PC-9 (cell line): ENCODE results near the gene GPC1. TPM values are rescaled to one million over a fixed set of nuclear protein-coding genes. Genes with fewer than 3 reads are reported as not detected.

Source experiments
- BruUV-seq: library from RNA; stranded (reverse); fragments of 400-500 nt; replicated peaks from 2 replicates; lab custom pipeline; 2021; lab: Mats Ljungman, UMichigan
- CTCF ChIA-PET: fragments of 300-600 bp; sonication (Branson Sonifier 250); formaldehyde crosslinking; loops from one replicate; lab custom pipeline; 2022; ENCODE audit warnings: antibody characterized with exemption; lab: Charles Lee
- POLR2A ChIA-PET: fragments of 300-600 bp; sonication (Branson Sonifier 250); formaldehyde crosslinking; loops from one replicate; lab custom pipeline; 2022; ENCODE audit warnings: antibody characterized with exemption; ENCODE audit not compliant: unreplicated experiment; lab: Charles Lee
- DNase-seq, 2 experiments: peaks; one replicate each; pipeline versions ENCODE4 v3.0.0 to v3.0.0-alpha.2; 2015 to 2022; ENCODE audit warnings: mixed read lengths in 1 of 2
- H2AFZ ChIP-seq: fragments of 200-600 bp; sonication (generic); 2 replicates; pipeline ENCODE4 v1.8.1; 2017; ENCODE audit warnings: antibody characterized with exemption
- H3F3A ChIP-seq: fragments of 200-600 bp; sonication (generic); 2 replicates; pipeline ENCODE4 v1.8.1; 2017; ENCODE audit warnings: antibody characterized with exemption, mild to moderate bottlenecking, low read depth; ENCODE audit not compliant: insufficient read depth
- H3K27ac ChIP-seq: fragments of 200-600 bp; sonication (generic); 2 replicates; pipeline ENCODE4 v1.6.1; 2016; ENCODE audit warnings: mixed run types
- H3K27me3 ChIP-seq: fragments of 200-600 bp; sonication (generic); 2 replicates; pipeline ENCODE4 v1.6.1; 2016; ENCODE audit warnings: low read depth, mixed run types; ENCODE audit not compliant: insufficient read depth
- H3K36me3 ChIP-seq: fragments of 200-600 bp; sonication (generic); 2 replicates; pipeline ENCODE4 v1.6.1; 2016; ENCODE audit warnings: low read depth, mixed run types
- H3K4me1 ChIP-seq: fragments of 200-600 bp; sonication (generic); replicated peaks from 2 replicates; pipeline ENCODE4 v1.6.1; 2016; ENCODE audit warnings: mixed run types; ENCODE audit not compliant: insufficient read depth
- H3K4me2 ChIP-seq: fragments of 200-600 bp; sonication (generic); 2 replicates; pipeline ENCODE4 v1.6.1; 2017; ENCODE audit warnings: mixed run types
- H3K4me3 ChIP-seq: fragments of 200-600 bp; sonication (generic); 2 replicates; pipeline ENCODE4 v1.6.1; 2016; ENCODE audit warnings: mixed run types
- H3K79me2 ChIP-seq: fragments of 200-600 bp; sonication (generic); 2 replicates; pipeline ENCODE4 v1.6.1; 2017; ENCODE audit warnings: low read depth, mixed run types
- H3K9me2 ChIP-seq: fragments of 200-600 bp; sonication (generic); 2 replicates; pipeline ENCODE4 v1.8.1; 2017; ENCODE audit warnings: mild to moderate bottlenecking; ENCODE audit not compliant: insufficient read depth
- H3K9me3 ChIP-seq: fragments of 200-600 bp; sonication (generic); 2 replicates; pipeline ENCODE4 v1.8.1; 2016; ENCODE audit warnings: low read depth; ENCODE audit not compliant: insufficient read depth
- H4K20me1 ChIP-seq: fragments of 200-600 bp; sonication (generic); 2 replicates; pipeline ENCODE4 v1.8.1; 2017; ENCODE audit not compliant: insufficient read depth
- CTCF ChIP-seq: fragments of 200-600 bp; sonication (generic); conservative IDR thresholded peaks from 2 replicates; pipeline ENCODE4 v1.6.1; 2017; ENCODE audit warnings: mixed run types, antibody characterized with exemption, mild to moderate bottlenecking, moderate library complexity
- EZH2 ChIP-seq: fragments of 200-600 bp; sonication (generic); IDR thresholded peaks from 2 replicates; pipeline ENCODE4 v1.8.0; 2017; ENCODE audit warnings: antibody characterized with exemption, low read depth
- intact Hi-C: fragments of 100-400 bp; cut with micrococcal nuclease; formaldehyde crosslinking; loops from one replicate; pipeline ENCODE4 v1.10.0; 2022; ENCODE audit not compliant: unreplicated experiment
- total RNA-seq: library from RNA; stranded (reverse); gene quantifications from 2 replicates; pipeline ENCODE4 v1.2.3, GENCODE V29; 2021

The GPC1 gene
- total RNA-seq, 1 experiment from 2014 or later = 302 TPM

GRCh38 chr2:240480834-240481623 lies 45.6 kb downstream of the GPC1 start:
- DNase-seq = no peak
- Histone ChIP-seq H3K27ac (no peak overlapping the region), H3K4me2 (no peak overlapping the region), H3K36me3 (no peaks in the 10 kb centered on the region), H2AFZ (no peak overlapping the region), H3K9me3 (no peaks in the 10 kb centered on the region), H3K79me2 (no peaks in the 10 kb centered on the region), H3K4me3 (no peak overlapping the region), H3F3A (no peaks in the 10 kb centered on the region; the same call in 1 of the 2 replicates), H3K27me3 (no peaks in the 10 kb centered on the region), H4K20me1 (no peaks in the 10 kb centered on the region), H3K4me1 (no peaks in the 10 kb centered on the region), H3K9me2 (no peaks in the 10 kb centered on the region)
- ChIA-PET POLR2A (no interaction called here), CTCF (no interaction called here)
- TF ChIP-seq CTCF = no peak
- no peak for TF ChIP-seq EZH2
- BruUV-seq = no TSS peak
- intact Hi-C loops = no loop called here

DNA sequence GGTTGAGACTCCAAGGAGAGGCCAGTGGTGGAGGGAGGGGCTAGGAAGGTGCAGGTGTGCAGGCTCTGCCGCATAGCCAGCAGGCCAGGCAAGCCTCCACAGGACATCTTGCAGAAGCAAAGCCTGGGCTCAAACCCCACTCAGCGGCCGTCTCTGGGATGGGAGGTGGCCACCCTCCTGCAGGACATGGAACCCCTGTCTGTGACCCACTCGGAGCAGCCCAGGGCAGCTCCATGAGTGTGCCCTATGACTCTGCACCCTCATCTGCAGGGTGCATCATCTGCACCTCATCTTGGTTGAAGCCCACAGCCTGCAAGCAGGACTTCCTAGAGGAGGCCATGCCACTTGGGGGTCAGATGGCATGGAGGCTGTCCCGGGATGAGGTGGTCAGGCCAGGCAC lies 46.3 kb downstream of the GPC1 start:
- DNase-seq = no peak
- no TSS peak for BruUV-seq
- CTCF ChIA-PET = no interaction called here

DNA sequence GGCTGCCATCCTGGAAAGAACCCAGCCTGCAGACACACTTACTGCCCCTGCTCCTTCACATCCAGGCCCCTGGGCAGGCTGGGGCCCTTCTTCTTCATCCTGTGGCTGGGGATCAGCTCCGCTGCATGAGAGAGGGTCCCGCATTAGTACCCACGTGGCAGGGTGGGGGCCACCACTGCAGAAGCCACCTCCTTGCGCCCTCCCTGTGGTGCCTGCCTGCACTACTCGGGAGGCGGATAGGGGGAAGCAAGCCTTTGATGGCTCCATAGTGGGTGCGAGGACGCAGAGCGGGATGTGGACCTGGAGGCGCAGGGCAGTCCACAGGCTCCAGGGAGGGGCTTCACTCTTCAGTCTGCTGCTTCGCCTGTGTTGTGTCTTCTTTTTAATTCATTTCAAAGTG lies 46.7 kb downstream of the GPC1 start:
- Histone ChIP-seq H3K79me2 (no peaks in the 10 kb centered on the region), H2AFZ (no peak overlapping the region), H3K36me3 (no peaks in the 10 kb centered on the region), H3K9me3 (no peaks in the 10 kb centered on the region), H3K4me3 (no peak overlapping the region), H3K27ac (no peak overlapping the region), H3F3A (no peaks in the 10 kb centered on the region; the same call in 1 of the 2 replicates), H3K27me3 (no peaks in the 10 kb centered on the region), H3K4me2 (no peak overlapping the region), H4K20me1 (no peaks in the 10 kb centered on the region), H3K9me2 (no peaks in the 10 kb centered on the region), H3K4me1 (no peaks in the 10 kb centered on the region)
- intact Hi-C loops = no loop called here
- no TSS peak for BruUV-seq
- no peak for DNase-seq
- ChIA-PET POLR2A (no interaction called here), CTCF (no interaction called here)
- no peak for TF ChIP-seq CTCF
- no peak for TF ChIP-seq EZH2

More for the DNA sequence above, 46.3 kb downstream of the GPC1 start:
- Histone ChIP-seq H3K9me2 (no peaks in the 10 kb centered on the region), H3K9me3 (no peaks in the 10 kb centered on the region), H3K79me2 (no peaks in the 10 kb centered on the region), H3K36me3 (no peaks in the 10 kb centered on the region), H3K4me1 (no peaks in the 10 kb centered on the region), H3K27me3 (no peaks in the 10 kb centered on the region), H3K27ac (no peak overlapping the region), H3F3A (no peaks in the 10 kb centered on the region; the same call in 1 of the 2 replicates), H3K4me2 (no peak overlapping the region), H2AFZ (no peak overlapping the region), H3K4me3 (no peak overlapping the region), H4K20me1 (no peaks in the 10 kb centered on the region)
- POLR2A ChIA-PET = no interaction called here
- no peak for TF ChIP-seq EZH2
- TF ChIP-seq CTCF = no peak
- intact Hi-C loops = no loop called here
